HepG2 (cell line): ENCODE results near the gene HELZ. TPM values are rescaled to one million over a fixed set of nuclear protein-coding genes. Genes with fewer than 3 reads are reported as not detected.

ENCODE experiments used
- ARHGAP35 ChIP-seq: sonication (generic); formaldehyde crosslinking; IDR thresholded peaks from 2 replicates; pipeline ENCODE4 v1.9.0; 2022; ENCODE audit warnings: mild to moderate bottlenecking, inconsistent platforms, moderate library complexity, missing genetic modification reagents, borderline replicate concordance
- IRF1 ChIP-seq: sonication (generic); formaldehyde crosslinking; IDR thresholded peaks from 2 replicates; pipeline ENCODE4 v1.4.0; 2020; ENCODE audit warnings: low read depth, mild to moderate bottlenecking, missing genetic modification reagents
- MED8 ChIP-seq: sonication (generic); formaldehyde crosslinking; IDR thresholded peaks from 2 replicates; pipeline ENCODE4 v1.8.1; 2023; ENCODE audit warnings: mild to moderate bottlenecking, missing genetic modification reagents; ENCODE audit not compliant: insufficient replicate concordance
- MIER3 ChIP-seq: IDR thresholded peaks from 2 replicates; pipeline ENCODE4 v1.6.1; 2016; ENCODE audit warnings: missing compliant biosample characterization, borderline replicate concordance
- MXD4 ChIP-seq: IDR thresholded peaks from 2 replicates; pipeline ENCODE4 v1.6.1; 2016; ENCODE audit warnings: mild to moderate bottlenecking, missing biosample characterization, missing genetic modification reagents
- NFE2L1 ChIP-seq: sonication (generic); formaldehyde crosslinking; IDR thresholded peaks from 2 replicates; pipeline ENCODE4 v1.4.0; 2020; ENCODE audit warnings: missing genetic modification reagents, mild to moderate bottlenecking, borderline replicate concordance
- REPIN1 ChIP-seq: sonication (generic); formaldehyde crosslinking; IDR thresholded peaks from 2 replicates; pipeline ENCODE4 v1.8.0; 2022; ENCODE audit warnings: missing genetic modification reagents, low read depth, mild to moderate bottlenecking, borderline replicate concordance
- TEF ChIP-seq: sonication (generic); formaldehyde crosslinking; IDR thresholded peaks from 2 replicates; pipeline ENCODE4 v1.5.0; 2020; ENCODE audit warnings: missing genetic modification reagents
- ZBTB3 ChIP-seq: sonication (generic); formaldehyde crosslinking; IDR thresholded peaks from 2 replicates; pipeline ENCODE4 v1.4.0; 2020; ENCODE audit warnings: low read depth, mild to moderate bottlenecking, moderate library complexity, missing genetic modification reagents, borderline replicate concordance
- ZNF256 ChIP-seq: sonication (generic); formaldehyde crosslinking; conservative IDR thresholded peaks from 2 replicates; pipeline ENCODE4 v1.4.0; 2020; ENCODE audit warnings: missing genetic modification reagents
- ZNF280B ChIP-seq: sonication (generic); formaldehyde crosslinking; IDR thresholded peaks from 2 replicates; pipeline ENCODE4 v1.5.0; 2020; ENCODE audit warnings: missing genetic modification reagents, mild to moderate bottlenecking, borderline replicate concordance
- ZNF503 ChIP-seq: sonication (generic); formaldehyde crosslinking; IDR thresholded peaks from 2 replicates; pipeline ENCODE4 v1.4.0; 2020; ENCODE audit warnings: missing genetic modification reagents
- ZNF749 ChIP-seq: sonication (generic); formaldehyde crosslinking; IDR thresholded peaks from 2 replicates; pipeline ENCODE4 v1.8.0; 2022; ENCODE audit warnings: mild to moderate bottlenecking, missing genetic modification reagents, moderate library complexity, borderline replicate concordance
- ZNF816 ChIP-seq: sonication (generic); formaldehyde crosslinking; IDR thresholded peaks from 2 replicates; pipeline ENCODE4 v1.8.0; 2022; ENCODE audit warnings: missing genetic modification reagents, mild to moderate bottlenecking, borderline replicate concordance
- ZNF850 ChIP-seq: sonication (generic); formaldehyde crosslinking; conservative IDR thresholded peaks from 2 replicates; pipeline ENCODE4 v1.9.0; 2021; ENCODE audit warnings: mild to moderate bottlenecking, missing genetic modification reagents
- polyA plus RNA-seq, 8 experiments: library from polyadenylated mRNA; depleted of rRNA in 3 of 8; stranded (reverse) in 7 of 8; unstranded in 1 of 8; fragments of >200 nt; fragmentation: Illumina TruSeq in 4 of 8; extraction: Trizol in 4 of 8; gene quantifications; 2 replicates each; pipeline versions ENCODE4 v1.2.1 to v1.2.3, GENCODE V29; 2011 to 2016; ENCODE audit warnings: low read depth in 4 of 8, missing spikeins in 1 of 8, mixed read lengths in 1 of 8; ENCODE audit not compliant: insufficient read depth in 1 of 8
- total RNA-seq, 5 experiments: library from RNA; depleted of rRNA; stranded (reverse); fragments of >200 nt; fragmentation: Illumina TruSeq; extraction: Trizol; gene quantifications; 2 replicates each; pipeline ENCODE4 v1.2.3, GENCODE V29; 2016; ENCODE audit warnings: low read depth in 1 of 5
- TF ChIP-seq, protein P1 (sequence below), 2 experiments: sonication (generic) in 1 of 2; formaldehyde crosslinking in 1 of 2; IDR thresholded peaks; 2 replicates each; pipeline versions ENCODE4 v1.4.0 to v1.6.1; 2016 to 2020; ENCODE audit warnings: borderline replicate concordance in 1 of 2, low read depth in 1 of 2, mild to moderate bottlenecking in 1 of 2, missing genetic modification reagents in 1 of 2

HELZ gene
- total and polyA plus RNA-seq, 2 of the 13 experiments (the other 11 are each of a cell fraction or from before 2014, with no cell fraction given): 35.3 to 52.4 TPM

DNA sequence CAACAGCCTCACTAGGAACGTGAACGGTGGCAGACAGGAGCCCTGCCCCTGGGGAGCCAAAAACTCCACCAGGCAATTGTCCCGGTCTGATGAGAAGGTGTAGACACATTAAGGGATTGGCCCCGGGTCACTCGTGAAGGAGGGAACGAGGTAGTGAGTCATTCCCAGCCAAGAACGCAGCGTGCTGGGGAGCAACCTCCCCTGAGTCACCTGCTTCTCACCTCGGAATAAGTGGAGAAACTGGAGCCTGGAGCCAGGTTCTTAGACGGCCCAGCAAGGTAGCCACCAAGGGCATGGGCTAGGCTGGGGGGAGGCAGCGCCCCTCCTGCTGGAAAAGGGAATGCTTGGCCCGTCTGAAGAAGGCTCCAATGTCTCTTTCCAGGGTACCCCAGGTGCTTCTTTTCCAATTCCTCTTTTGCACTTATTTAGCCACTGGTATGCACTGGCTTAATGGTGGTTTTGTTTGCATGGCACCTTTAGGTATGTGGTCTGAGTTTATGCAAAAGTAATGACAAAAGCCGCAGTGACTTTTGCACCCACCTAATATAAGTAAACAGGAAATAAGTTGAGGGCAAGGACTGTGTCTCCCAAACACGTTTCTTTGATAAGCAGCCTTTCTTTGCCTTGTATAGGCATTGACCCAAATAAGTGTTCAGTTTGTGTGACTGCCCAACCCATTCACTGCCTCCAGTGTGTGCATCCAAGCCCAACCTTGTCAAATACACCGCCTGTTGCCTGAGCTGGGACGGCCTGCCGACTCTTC is 1.8 kb upstream of the HELZ start (continued):
- TF ChIP-seq, protein P1, sequence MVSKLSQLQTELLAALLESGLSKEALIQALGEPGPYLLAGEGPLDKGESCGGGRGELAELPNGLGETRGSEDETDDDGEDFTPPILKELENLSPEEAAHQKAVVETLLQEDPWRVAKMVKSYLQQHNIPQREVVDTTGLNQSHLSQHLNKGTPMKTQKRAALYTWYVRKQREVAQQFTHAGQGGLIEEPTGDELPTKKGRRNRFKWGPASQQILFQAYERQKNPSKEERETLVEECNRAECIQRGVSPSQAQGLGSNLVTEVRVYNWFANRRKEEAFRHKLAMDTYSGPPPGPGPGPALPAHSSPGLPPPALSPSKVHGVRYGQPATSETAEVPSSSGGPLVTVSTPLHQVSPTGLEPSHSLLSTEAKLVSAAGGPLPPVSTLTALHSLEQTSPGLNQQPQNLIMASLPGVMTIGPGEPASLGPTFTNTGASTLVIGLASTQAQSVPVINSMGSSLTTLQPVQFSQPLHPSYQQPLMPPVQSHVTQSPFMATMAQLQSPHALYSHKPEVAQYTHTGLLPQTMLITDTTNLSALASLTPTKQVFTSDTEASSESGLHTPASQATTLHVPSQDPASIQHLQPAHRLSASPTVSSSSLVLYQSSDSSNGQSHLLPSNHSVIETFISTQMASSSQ (IDR thresholded peaks at IDR 0.05; ENCODE audit: low read depth): no peak
- TF ChIP-seq, protein P1 (CRISPR knock-in tag; IDR thresholded peaks at IDR 0.05; ENCODE audit: borderline replicate concordance): peak; percentile 51; the same call in 1 of the 2 replicates
- TF ChIP-seq IRF1: no peak
- no peak for TF ChIP-seq ZNF256 (CRISPR knock-in tag)
- TF ChIP-seq REPIN1 (CRISPR knock-in tag): peak; percentile 63
- no peak for TF ChIP-seq ZNF280B (CRISPR knock-in tag)
- TF ChIP-seq ZNF749 (CRISPR knock-in tag): no peak
- TF ChIP-seq ARHGAP35 (CRISPR knock-in tag): no peak
- peak; percentile 53 for TF ChIP-seq MED8
- TF ChIP-seq ZNF850 (CRISPR knock-in tag): no peak
- peak; percentile 10; the same call in 1 of the 2 replicates for TF ChIP-seq ZNF816
- TF ChIP-seq MXD4 (CRISPR knock-in tag): peak; percentile 77
- peak; percentile 92; the same call in 1 of the 2 replicates for TF ChIP-seq MIER3
- 0 out of 2 replicates have a peak, but pooled peaks have one; percentile 24 for TF ChIP-seq TEF (CRISPR knock-in tag)
- TF ChIP-seq NFE2L1 (CRISPR knock-in tag): no peak
- no peak for TF ChIP-seq ZBTB3 (CRISPR knock-in tag)
- peak; percentile 89 for TF ChIP-seq ZNF503 (CRISPR knock-in tag)
